ENCODE data around the gene MYH10.

GRCh38 chr17:8426802-8427201 is 203.7 kb downstream of the MYH10 start:
- TF ChIP-seq CTCF (IDR thresholded peaks at IDR 0.05) = no peak
- TF ChIP-seq POLR2AphosphoS5 (IDR thresholded peaks at IDR 0.05; ENCODE audit: insufficient read depth in 1 of 2, low read depth in 1 of 2) = no peak
